ENCODE results near the gene PTK6.
A peak's percentile ranks its signal among the peaks of the same experiment; 100 is the strongest.

PTK6 gene

GRCh38 chr20:63508072-63508768, 29.0 kb downstream of the PTK6 start:
- DNase-seq (ENCODE audit: low read depth in 2 of 2) = no peak

DNA sequence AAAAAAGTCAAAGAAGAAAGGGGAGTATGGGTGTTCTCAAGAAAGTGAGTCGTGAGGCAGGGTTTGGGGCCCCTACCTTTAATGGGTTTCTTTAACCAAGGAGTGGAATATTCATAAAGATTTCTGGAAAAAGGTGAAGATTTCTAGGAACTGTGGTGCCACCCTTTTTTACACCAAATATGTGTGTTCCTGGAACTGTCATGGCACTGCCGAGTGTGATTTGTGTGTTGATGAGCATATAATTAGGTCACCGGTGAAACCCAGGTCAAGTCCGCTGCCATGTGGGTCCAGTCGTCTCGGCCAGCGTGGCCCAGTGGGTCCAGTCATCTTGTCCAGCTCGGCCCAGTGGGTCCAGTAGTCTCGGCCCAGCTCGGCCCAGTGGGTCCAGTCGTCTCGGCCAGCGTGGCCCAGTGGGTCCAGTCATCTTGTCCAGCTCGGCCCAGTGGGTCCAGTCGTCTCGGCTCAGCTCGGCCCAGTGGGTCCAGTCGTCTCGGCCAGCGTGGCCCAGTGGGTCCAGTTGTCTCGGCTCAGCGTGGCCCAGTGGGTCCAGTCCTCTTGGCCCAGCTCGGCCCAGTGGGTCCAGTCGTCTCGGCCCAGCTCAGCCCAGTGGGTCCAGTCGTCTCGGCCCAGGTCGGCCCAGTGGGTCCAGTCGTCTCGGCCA, 30.0 kb downstream of the PTK6 start:
- DNase-seq (ENCODE audit: low read depth in 2 of 2) = no peak

DNA sequence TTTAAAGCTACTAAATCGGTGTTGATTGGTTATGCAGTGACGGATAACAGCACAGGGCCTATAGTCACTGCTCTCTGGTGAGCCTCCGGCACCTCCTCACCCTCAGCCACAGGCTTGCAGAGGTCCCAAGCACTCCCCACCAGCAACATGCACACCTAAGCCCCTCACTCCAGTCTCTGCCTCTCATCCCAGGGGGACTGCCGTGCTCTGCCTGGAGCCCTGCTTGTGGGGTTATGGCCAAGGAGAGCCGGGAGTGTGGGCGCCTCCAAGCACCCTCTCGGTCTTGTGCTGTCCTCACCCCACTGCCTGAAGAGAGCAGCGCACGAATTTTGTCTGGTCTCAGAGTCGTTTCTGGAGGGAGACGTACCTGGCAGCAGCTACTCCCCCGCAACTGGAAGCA, 31.5 kb downstream of the PTK6 start:
- DNase-seq (ENCODE audit: low read depth in 2 of 2) = no peak

DNA sequence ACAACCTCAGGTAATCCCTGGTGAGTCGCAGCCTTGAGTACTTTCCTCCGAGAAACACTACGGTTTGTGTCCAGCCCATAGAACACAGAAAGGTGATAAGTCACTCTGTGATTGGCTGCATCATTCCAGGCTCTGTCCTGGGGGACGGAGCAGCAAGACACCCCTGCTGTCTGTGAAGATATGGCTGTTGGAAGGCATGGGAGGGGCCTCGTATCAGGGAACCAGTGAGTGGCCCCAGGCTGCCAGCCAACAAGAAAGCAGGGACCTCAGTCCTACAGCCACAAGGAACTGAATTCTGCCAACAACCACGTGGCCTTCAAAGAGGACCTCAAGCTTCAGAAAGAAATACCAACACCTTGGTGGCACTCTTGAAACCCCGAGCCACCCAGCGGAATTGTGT, 31.9 kb downstream of the PTK6 start:
- DNase-seq (ENCODE audit: low read depth in 2 of 2) = no peak

DNA sequence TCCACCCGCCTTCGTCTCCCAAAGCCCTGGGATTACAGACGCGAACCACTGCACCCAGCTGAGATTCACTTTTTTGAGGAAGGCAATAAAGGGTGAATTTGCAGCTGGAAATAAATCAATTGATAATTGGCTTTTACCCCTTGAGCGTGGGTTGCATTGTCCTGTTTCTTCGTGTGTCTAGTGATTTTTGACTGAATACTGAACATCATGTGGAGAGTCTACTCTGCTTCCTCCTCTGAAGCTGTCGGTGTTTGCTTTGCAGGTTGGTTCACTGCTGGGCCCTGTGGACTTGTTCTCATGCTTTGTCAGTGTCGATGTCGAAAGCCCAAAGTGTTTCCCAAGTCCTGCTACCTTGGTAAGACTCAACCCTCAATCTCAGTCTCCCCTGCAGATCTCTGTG, 32.5 kb downstream of the PTK6 start:
- DNase-seq (ENCODE audit: low read depth in 2 of 2) = no peak

- DNase-seq (ENCODE audit: low read depth in 2 of 2) = no peak
Measured at GRCh38 chr20:63503524-63503923, 33.7 kb downstream of the PTK6 start.

GRCh38 chr20:63502671-63503172, 34.5 kb downstream of the PTK6 start:
- DNase-seq (ENCODE audit: low read depth in 2 of 2) = no peak

DNA sequence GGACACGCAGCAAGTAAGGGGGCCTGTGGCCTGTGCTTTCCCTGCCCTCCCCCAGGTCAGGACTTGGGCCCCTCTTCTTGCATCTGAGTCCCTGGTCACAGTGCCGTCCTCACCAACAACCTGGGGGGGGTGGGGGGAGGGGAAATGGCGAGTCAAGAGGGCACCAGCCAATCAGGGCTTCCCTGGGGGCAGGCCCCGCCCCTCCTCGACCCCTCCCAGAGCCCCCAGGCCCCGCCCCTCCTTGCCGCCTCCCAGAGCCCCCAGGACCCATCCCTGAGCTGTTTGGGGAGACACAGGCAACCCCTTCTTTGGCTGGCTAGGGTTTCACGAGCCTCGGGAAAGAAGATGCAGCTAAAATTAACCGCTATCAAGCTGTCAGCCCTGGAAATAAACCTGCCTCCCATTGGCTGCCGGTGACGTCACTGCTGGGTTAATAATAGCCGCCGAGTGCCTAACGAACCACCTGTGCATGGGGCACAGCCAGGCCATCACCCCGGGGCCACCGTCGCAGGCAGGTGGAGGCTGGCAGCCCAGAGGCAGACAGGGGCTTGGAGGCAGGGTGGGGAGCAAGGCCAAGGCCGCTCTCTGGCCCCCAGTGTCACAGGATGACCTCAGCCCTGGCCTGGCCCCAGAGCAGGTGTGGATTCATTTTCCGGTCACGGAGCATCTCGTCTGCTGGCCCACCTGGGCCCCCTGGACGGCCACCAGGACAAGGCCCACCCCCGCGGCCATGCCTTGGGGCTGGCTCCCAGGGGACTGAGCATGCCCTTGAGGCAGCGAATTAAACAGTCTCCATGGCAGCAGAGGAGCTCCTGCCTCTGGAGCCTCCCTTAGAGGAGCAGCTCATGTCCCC, 35.1 kb downstream of the PTK6 start:
- DNase-seq (ENCODE audit: low read depth in 2 of 2) = no peak

DNA sequence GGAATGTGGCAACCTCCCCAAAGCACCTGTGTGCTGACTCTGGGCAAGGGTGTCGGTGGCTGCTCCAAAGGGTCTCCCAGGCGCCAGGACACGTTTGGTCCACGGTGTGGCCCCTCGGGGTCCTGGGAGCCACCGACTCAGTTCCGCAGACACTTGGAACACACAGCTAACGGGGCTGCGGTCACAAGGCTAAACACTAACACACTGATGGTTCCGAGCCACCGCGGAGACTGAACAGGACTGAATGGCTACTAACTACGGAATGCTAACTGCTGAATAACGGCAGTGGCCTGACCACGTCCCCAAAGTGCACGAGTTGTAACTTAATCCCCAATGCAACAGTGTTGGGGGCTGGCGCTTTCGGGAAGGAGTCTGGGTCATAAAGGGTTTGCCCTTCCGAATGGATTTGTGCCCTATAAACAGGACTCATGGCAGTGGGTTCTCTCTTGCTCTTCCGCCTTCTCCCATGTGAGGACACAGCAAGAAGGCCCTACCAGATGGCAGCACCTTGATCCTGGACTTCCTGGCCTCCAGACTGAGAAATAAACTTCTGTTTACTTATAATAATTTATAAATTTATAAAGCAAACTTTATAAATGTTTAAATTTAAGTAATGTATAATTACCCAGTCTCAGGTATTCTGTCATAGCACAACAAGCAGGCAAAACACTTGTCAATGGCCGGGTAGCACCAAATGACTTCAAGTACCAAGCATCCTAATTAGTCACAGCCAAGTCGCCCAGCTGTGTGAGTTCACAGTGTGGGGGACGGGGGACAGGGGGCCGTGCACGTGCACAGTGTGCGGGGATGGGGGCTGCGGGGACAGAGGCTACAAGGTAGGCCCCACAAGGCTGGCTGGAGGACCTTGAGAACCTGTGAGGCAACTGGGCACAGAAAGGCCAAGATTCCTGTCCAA, 36.0 kb downstream of the PTK6 start:
- no peak for DNase-seq (ENCODE audit: low read depth in 2 of 2)

DNA sequence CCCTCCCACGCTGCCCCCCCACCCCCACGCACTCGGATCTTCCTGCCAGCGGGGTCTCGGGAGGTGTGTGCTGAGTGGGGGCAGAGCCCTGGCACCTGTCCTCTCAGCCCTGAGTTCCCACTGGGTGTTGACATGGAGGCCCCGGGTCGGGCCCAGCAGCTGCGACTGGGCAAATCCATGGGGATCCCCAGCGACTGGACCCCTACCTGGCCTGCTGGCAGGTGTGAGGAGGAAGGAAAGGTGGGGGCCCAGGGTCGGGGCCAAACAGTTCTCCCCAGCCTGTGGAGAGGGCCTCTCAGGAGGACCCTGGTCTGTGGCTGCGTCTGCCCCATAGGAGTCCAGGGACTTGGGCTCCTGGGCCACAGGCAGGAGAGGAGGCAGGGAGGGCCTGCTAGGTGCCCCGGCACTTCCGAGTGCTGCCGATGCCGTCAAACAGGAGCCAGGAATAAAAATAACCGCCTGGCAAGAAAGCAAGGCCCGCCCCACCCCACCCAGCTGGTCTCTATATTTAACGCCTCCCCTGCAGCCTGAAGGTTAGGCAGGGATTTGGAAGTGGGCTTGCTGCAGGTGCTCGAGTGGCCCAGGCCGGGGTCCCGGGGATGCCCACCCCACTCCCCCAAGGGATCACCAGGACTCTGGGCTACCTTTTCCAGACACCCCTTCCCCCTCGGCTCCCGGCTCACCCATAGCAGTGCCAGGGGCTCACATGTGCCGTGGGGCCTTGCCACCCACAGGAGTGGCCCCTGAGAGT, 36.9 kb downstream of the PTK6 start:
- no peak for DNase-seq (ENCODE audit: low read depth in 2 of 2)

DNA sequence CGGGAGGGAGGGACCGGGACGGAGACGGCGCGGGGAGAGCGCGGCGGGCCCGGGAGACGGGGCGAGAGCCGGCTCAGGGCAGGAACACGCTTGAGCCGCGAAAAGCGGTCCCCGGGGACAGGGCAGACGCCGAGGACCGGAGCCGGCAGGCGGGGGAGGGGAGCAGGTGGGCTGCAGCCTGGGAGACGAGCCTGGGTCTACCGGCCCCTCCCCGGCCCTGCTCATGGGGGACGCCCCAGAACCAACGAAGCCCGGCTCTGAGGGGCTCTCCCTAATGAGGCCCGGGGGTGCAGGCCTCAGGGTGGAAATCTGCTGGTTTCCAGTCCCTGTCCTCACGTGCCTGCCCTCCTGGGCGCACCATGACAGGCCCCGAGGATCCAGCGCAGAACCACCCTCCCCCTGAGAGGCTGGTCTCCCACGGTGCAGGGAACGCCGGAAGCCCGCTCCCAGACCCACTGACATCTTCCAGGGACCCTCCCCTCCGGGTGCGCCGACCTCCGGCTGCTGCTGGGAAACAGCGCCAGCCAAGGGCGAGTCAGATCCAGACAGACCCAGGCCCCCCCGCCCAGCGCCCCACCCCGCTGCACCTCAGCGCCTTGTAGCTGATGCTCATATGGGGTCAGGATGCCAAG, 37.7 kb downstream of the PTK6 start:
- no peak for DNase-seq (ENCODE audit: low read depth in 2 of 2)

DNA sequence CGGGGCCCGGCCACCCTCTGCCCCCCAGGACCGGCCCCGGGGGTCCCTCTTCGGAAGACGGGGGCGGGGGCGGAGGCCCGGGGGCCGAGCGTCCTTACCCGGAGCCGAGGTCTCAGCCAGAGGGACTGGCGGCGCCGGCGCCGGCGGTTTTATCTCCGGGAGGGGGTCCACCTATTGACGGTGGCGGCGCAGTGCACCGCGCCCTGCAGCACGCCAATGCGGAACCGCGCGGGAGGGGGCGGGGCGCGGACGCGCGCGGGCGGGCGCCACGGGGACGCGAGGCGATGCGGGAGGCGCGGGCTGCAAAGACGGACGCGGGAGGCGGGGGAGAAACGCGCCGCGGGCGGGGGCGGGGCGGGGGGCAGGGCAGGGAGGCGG, 38.2 kb downstream of the PTK6 start, which contains the start of gene EEF1A2:
TSS of gene EEF1A2 (minus strand) at position 124 of the 378 bp plus-strand sequence. CDS start 1,320 bp downstream, outside the sequence.
- DNase-seq (ENCODE audit: low read depth in 2 of 2) = no peak

DNA sequence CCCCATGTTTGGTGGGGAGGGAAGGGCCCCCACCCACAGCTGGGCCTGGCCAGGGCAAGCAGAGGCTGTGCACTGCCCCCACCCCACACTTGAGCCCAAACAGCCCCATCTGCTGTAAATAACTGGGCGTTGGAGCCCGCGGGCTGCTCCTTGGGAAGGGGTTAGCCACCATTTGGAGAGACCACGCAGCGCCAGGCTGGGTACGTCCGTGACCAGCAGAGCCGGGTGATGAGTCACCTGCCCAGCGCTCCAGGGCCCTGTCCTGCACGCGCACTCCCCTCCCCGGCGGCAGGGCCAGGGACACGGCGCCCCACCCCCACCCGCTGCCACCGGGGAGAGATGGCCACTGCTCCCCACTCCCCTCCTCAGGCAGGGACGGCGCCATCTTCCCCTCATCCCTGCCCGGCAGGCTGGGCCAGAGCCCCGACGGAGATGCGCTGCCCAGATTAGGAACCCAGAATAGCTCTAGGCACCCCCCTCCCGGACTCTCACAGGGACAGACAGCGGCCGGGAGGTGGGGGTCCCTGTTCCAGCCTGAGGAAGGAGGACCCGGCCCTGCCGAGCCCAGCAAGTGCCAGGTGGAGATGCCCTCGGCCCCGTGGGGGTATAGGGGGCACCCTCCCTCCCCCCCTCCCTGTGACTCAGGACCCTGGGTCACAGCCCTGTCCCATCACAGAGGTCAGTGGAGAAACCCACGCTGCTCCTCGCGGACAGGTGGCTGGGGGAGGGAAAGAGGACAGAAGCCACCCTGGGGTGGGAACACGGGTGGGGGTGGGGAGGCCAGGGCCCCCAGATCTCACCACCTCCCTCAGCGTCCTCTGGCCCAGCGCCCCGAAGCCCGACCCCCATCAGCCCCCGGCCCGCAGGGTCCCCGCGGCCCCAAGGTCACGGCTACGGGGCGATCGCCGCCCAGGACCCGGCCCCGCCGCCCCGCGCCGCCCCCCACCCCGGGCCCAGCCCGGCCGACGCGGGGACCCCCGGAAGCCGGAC, 38.9 kb downstream of the PTK6 start:
- DNase-seq (ENCODE audit: low read depth in 2 of 2) = no peak

- no peak for DNase-seq (ENCODE audit: low read depth in 2 of 2)
Measured at GRCh38 chr20:63497138-63497945, 39.8 kb downstream of the PTK6 start.

- DNase-seq (ENCODE audit: low read depth in 2 of 2) = no peak
Measured at GRCh38 chr20:63496596-63497120, 40.5 kb downstream of the PTK6 start.

- peak; percentile 50 to 59 for DNase-seq (ENCODE audit: low read depth in 2 of 2)
Measured at GRCh38 chr20:63495741-63496595, 41.2 kb downstream of the PTK6 start.

All from stimulated activated CD8-positive, alpha-beta memory T cell treated with anti-CD3 and anti-CD28 coated beads, Interleukin-15, amount 100 ng/mL, for 48 hours (primary cell).